Esophagus (tissue), 2 donors: ENCODE measurements around the gene OR4C3. TPM values are rescaled to one million over a fixed set of nuclear protein-coding genes. Genes with fewer than 3 reads are reported as not detected.
"Not testable (repeated sequence)": the region's sequence is repeated elsewhere in the genome, so short reads cannot be mapped to it uniquely, and the experiment has no call there.

Source experiments
- H3K27ac ChIP-seq, 2 donors: one replicate each; pipeline ENCODE4 v1.5.1; 2013; ENCODE audit warnings: low read depth in 2 of 2, mild to moderate bottlenecking in 2 of 2, inconsistent platforms in 1 of 2, low read length in 1 of 2, moderate library complexity in 1 of 2
- H3K27me3 ChIP-seq, 2 donors: one replicate each; pipeline ENCODE4 v1.6.1; 2013; ENCODE audit warnings: low read length in 2 of 2, control low read depth in 1 of 2, mild to moderate bottlenecking in 1 of 2; ENCODE audit not compliant: insufficient read depth in 2 of 2, control insufficient read depth in 1 of 2
- H3K36me3 ChIP-seq, 2 donors: one replicate each; pipeline ENCODE4 v1.6.1; 2013; ENCODE audit warnings: low read length in 1 of 2; ENCODE audit not compliant: control insufficient read depth in 2 of 2, insufficient read depth in 2 of 2
- H3K4me1 ChIP-seq, 2 donors: one replicate each; pipeline ENCODE4 v1.6.1; 2013; ENCODE audit warnings: low read length in 1 of 2; ENCODE audit not compliant: control insufficient read depth in 2 of 2, insufficient read depth in 2 of 2
- H3K4me3 ChIP-seq, 2 donors: one replicate each; pipeline ENCODE4 v1.5.1; 2013; ENCODE audit warnings: low read length in 2 of 2, mild to moderate bottlenecking in 2 of 2, low read depth in 1 of 2, moderate library complexity in 1 of 2
- H3K9me3 ChIP-seq, 2 donors: one replicate each; pipeline ENCODE4 v1.6.1; 2013; ENCODE audit warnings: mild to moderate bottlenecking in 2 of 2, low read depth in 1 of 2, low read length in 1 of 2, moderate library complexity in 1 of 2; ENCODE audit not compliant: control insufficient read depth in 2 of 2, insufficient read depth in 1 of 2
- WGBS, 2 donors: extraction: QIAGEN DNeasy Blood & Tissue Kit; methylation state at CpG; one replicate each; pipeline ENCODE4 v1.1.7; 2013; 5-methylcytosine and 5-hydroxymethylcytosine counted together
- polyA plus RNA-seq, 2 donors: library from polyadenylated mRNA; stranded (reverse); fragments of 200-250 nt; gene quantifications; one replicate each; pipeline ENCODE4 v1.2.3, GENCODE V29; 2013
- donor health status: healthy with polysubstance abuse.
- donor health status: Bipolar disorder and iron deficiency.

OR4C3 gene
- polyA plus RNA-seq, 2 donors: not detected

GRCh38 chr11:48361289-48361688 is 36.6 kb downstream of the OR4C3 start:
- not testable (repeated sequence) for H3K4me1 ChIP-seq, H3K27me3 ChIP-seq, H3K4me3 ChIP-seq, H3K27ac ChIP-seq, H3K36me3 ChIP-seq, H3K9me3 ChIP-seq
- WGBS, 2 donors: 31 to 52% methylated on average over 2 of the region's 2 CpGs

DNA sequence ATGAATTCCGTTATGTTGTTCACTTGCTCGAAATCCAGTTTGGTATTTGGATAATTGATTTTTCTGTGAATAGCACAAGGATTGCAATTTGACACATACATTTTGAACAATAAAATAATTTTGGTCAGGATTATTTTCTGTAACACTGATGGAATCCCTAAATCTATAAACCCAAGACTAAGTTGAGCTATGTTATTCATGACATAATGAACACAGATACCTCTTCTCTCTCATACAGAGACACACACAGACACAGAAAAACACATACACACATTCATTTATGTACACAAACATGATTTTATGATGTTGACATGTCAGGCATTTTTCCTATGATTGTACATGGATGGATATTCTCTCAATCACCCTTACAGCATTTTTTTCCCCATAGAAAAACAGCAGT is 41.6 kb downstream of the OR4C3 start, which contains the start of gene OR4C5:
Gene OR4C5 (minus strand): TSS at position 101 of the 400 bp plus-strand sequence. CDS start 0 bp downstream, at position 101.
- Histone ChIP-seq H3K4me1 (no peaks in the 10 kb centered on the region), H3K4me3 (no peak within 1 kb of the TSS), H3K27me3 (no peaks in the 10 kb centered on the region), H3K9me3 (peaks cover 0 to 2% of the 10 kb centered on the region in 2 donors), H3K27ac (no peak within 1 kb of the TSS), H3K36me3 (no peaks in the 10 kb centered on the region)
- WGBS, 2 donors: 70 to 79% methylated on average over 2 of the region's 2 CpGs

Other genes with a start within 250 kb of the OR4C3 start
- gene OR4B1, start 108.1 kb upstream of the OR4C3 start, polyA plus RNA-seq: not detected
- gene OR4X2, start 79.8 kb upstream of the OR4C3 start, polyA plus RNA-seq: not detected
- not detected for gene OR4X1, start 61.1 kb upstream of the OR4C3 start, polyA plus RNA-seq
- not detected for gene OR4S1, start 18.7 kb upstream of the OR4C3 start, polyA plus RNA-seq
- not detected for gene OR4C5, start 41.5 kb downstream of the OR4C3 start, polyA plus RNA-seq
- not detected for gene OR4A47, start 163.9 kb downstream of the OR4C3 start, polyA plus RNA-seq